Common myeloid progenitor, CD34-positive (primary cell): ENCODE data around the gene BRINP1. TPM values are rescaled to one million over a fixed set of nuclear protein-coding genes. Genes with fewer than 3 reads are reported as not detected.
A peak's percentile ranks its signal among the peaks of the same experiment; 100 is the strongest.

Experiments
- CTCF ChIA-PET: fragments of 350-600 bp; sonication (Branson Sonifier 250); formaldehyde crosslinking; loops from one replicate; lab custom pipeline; 2021; ENCODE audit warnings: antibody characterized with exemption; lab: Charles Lee
- POLR2A ChIA-PET: fragments of 350-600 bp; sonication (Branson Sonifier 250); formaldehyde crosslinking; loops from one replicate; lab custom pipeline; 2021; ENCODE audit warnings: antibody characterized with exemption; lab: Charles Lee
- DNase-seq, 3 donors: peaks; one replicate each; pipeline versions ENCODE4 v3.0.0 to v3.0.0-alpha.2; 2013
- H3K27ac ChIP-seq, 2 experiments: 1 replicate in 1 of 2; 2 replicates in 1 of 2; pipeline ENCODE4 v1.7.0; 2013; ENCODE audit warnings: inconsistent platforms in 2 of 2, low read length in 2 of 2, mild to moderate bottlenecking in 2 of 2, low read depth in 1 of 2, moderate library complexity in 1 of 2; ENCODE audit not compliant: severe bottlenecking in 2 of 2, insufficient read depth in 1 of 2, poor library complexity in 1 of 2
- H3K27me3 ChIP-seq, 5 experiments: replicated peaks in 2 of 5; 1 replicate in 3 of 5; 2 replicates in 2 of 5; pipeline versions ENCODE4 v1.6.1 to v1.7.0; 2013; ENCODE audit warnings: low read length in 4 of 5, mild to moderate bottlenecking in 2 of 5, moderate library complexity in 2 of 5, inconsistent platforms in 1 of 5; ENCODE audit not compliant: insufficient read depth in 5 of 5, control insufficient read depth in 4 of 5
- H3K36me3 ChIP-seq, 4 experiments: 1 replicate in 2 of 4; 2 replicates in 2 of 4; pipeline versions ENCODE4 v1.6.1 to v1.7.0; 2013; ENCODE audit warnings: low read length in 3 of 4, control low read depth in 1 of 4, mild to moderate bottlenecking in 1 of 4; ENCODE audit not compliant: control insufficient read depth in 4 of 4, insufficient read depth in 4 of 4
- H3K4me1 ChIP-seq, 4 experiments: 1 replicate in 3 of 4; 2 replicates in 1 of 4; pipeline versions ENCODE4 v1.6.1 to v1.7.1; 2013; ENCODE audit warnings: low read length in 3 of 4, mild to moderate bottlenecking in 3 of 4, control low read depth in 1 of 4, inconsistent platforms in 1 of 4, moderate library complexity in 1 of 4; ENCODE audit not compliant: control insufficient read depth in 4 of 4, insufficient read depth in 4 of 4; ENCODE audit errors: control extremely low read depth in 1 of 4
- H3K4me3 ChIP-seq, 7 experiments: 1 replicate in 4 of 7; 2 replicates in 3 of 7; pipeline versions ENCODE4 v1.5.1 to v1.7.0; 2013; ENCODE audit warnings: mild to moderate bottlenecking in 7 of 7, low read length in 6 of 7, moderate library complexity in 6 of 7, inconsistent platforms in 2 of 7, low read depth in 2 of 7, control low read depth in 1 of 7; ENCODE audit not compliant: insufficient read depth in 4 of 7, control insufficient read depth in 1 of 7; ENCODE audit errors: extremely low read depth in 1 of 7
- H3K9me3 ChIP-seq, 5 experiments: 1 replicate in 4 of 5; 2 replicates in 1 of 5; pipeline versions ENCODE4 v1.6.1 to v1.7.1; 2013; ENCODE audit warnings: low read length in 4 of 5, mild to moderate bottlenecking in 2 of 5, inconsistent platforms in 1 of 5, low read depth in 1 of 5, moderate library complexity in 1 of 5; ENCODE audit not compliant: control insufficient read depth in 4 of 5, insufficient read depth in 2 of 5; ENCODE audit errors: control extremely low read depth in 1 of 5
- WGBS: methylation state at CpG from one replicate; pipeline ENCODE4 v1.1.5; 2013; ENCODE audit not compliant: insufficient coverage; 5-methylcytosine and 5-hydroxymethylcytosine counted together
- polyA plus RNA-seq: library from polyadenylated mRNA; unstranded; fragments of 120-200 nt; gene quantifications from one replicate; pipeline ENCODE4 v1.2.1, GENCODE V29; 2013

Gene BRINP1
- not detected for polyA plus RNA-seq

DNA sequence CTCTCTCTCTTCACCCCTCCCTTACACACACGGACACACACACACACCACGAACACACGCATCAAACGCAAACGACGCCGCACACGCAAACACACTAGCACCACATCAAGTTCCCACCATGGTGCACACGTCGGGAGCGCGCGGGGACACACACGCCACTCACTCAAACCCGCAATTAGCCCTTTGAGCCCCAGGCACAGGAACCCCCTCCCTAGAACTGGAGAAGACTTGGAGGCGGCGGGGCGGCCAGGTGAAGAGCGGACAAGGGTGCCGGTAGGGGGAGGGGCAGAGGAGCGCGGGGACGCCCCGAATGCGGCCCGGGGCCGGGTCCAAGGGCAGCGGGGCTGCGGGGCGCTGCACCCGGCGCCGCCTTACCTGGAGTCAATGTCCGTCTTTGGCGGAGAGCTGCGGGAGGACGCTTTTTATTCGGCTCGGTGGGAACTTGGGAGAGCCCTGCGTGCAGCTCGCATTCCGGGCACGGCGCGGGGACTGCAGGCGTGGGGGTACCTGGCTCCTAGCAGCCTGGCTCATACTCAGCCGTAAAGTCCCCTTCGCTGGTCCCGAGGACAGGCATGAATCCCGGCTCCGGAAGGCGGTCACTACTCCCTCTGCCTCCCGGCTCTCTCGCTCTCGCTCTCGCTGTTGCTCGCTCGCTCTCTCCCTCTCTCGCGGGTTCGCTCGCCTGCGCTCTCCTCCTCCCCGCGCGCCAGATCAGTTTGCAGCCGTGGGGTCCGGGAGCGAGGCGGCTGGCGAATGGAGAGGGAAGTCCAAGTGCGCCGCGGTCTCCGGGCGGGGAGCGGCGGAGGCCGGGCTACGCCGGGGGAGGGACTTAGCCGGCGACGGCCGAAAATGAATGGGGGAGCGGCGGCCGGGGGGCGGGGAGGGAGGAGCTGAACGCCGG lies at the start of gene BRINP1:
TSS of gene BRINP1 (minus strand) at position 755 of the 901 bp plus-strand sequence. CDS start 56,080 bp downstream, outside the sequence.
- WGBS: 2% methylated on average over 68 of the region's 91 CpGs
- DNase-seq: peak in 2 of 3 donors; percentile 1 to 4
- CTCF ChIA-PET: no interaction called here
- H3K4me1 ChIP-seq: peaks cover 0 to 9% (median 2%) of the 10 kb centered on the region in 4 experiments
- no peaks in the 10 kb centered on the region for H3K9me3 ChIP-seq
- POLR2A ChIA-PET: no interaction called here
- H3K36me3 ChIP-seq: no peaks in the 10 kb centered on the region
- peak within 1 kb of the TSS in 4 of 7 experiments; percentile 15 to 46 (median 32) for H3K4me3 ChIP-seq
- H3K27ac ChIP-seq: no peak within 1 kb of the TSS
- H3K27me3 ChIP-seq: peaks cover 11 to 55% (median 29%) of the 10 kb centered on the region in 5 experiments

DNA sequence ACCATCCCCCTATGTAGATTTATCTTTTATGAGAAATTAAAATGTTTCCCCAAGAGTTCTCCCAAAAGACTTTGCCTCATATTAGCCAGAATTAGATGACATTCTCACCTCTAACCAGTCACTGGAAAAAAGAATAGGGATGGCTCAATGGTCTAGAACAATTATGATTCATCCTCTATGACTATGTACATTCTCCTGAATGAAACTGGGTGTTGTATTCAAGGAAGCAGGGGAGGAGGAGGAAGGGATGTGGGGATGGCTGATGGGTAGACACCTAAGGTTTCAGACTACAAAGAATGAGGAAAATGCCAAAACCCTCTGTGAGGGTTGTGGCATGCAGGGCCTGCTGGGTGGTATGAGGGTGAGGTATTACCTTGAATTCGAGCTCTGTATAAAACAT lies 49.5 kb upstream of the BRINP1 start:
- H3K27ac ChIP-seq: no peak overlapping the region
- CTCF ChIA-PET: no interaction called here
- H3K36me3 ChIP-seq: no peaks in the 10 kb centered on the region
- no CpG with 5 or more reads among the region's 1 CpG for WGBS
- H3K4me3 ChIP-seq: no peak overlapping the region
- no peaks in the 10 kb centered on the region for H3K9me3 ChIP-seq
- no peaks in the 10 kb centered on the region for H3K27me3 ChIP-seq
- POLR2A ChIA-PET: no interaction called here
- H3K4me1 ChIP-seq: no peaks in the 10 kb centered on the region
- no peak for DNase-seq

- Histone ChIP-seq H3K4me3 (no peak overlapping the region), H3K27ac (no peak overlapping the region), H3K27me3 (no peaks in the 10 kb centered on the region), H3K4me1 (no peaks in the 10 kb centered on the region), H3K36me3 (no peaks in the 10 kb centered on the region), H3K9me3 (no peaks in the 10 kb centered on the region)
- CTCF ChIA-PET: no interaction called here
- DNase-seq: no peak
- POLR2A ChIA-PET: no interaction called here
Observed at GRCh38 chr9:119416793-119417192, 47.6 kb upstream of the BRINP1 start.

- H3K27ac ChIP-seq: no peak overlapping the region
- H3K36me3 ChIP-seq: no peaks in the 10 kb centered on the region
- no peak for DNase-seq
- H3K4me1 ChIP-seq: no peaks in the 10 kb centered on the region
- ChIA-PET POLR2A (no interaction called here), CTCF (no interaction called here)
- no peaks in the 10 kb centered on the region for H3K27me3 ChIP-seq
- 89% methylated on average over 3 of the region's 4 CpGs for WGBS
- no peaks in the 10 kb centered on the region for H3K9me3 ChIP-seq
- H3K4me3 ChIP-seq: no peak overlapping the region
Observed at GRCh38 chr9:119412399-119412798, 43.2 kb upstream of the BRINP1 start.

GRCh38 chr9:119409552-119409951 lies 40.3 kb upstream of the BRINP1 start:
- Histone ChIP-seq H3K36me3 (no peaks in the 10 kb centered on the region), H3K27me3 (no peaks in the 10 kb centered on the region), H3K27ac (no peak overlapping the region), H3K4me3 (no peak overlapping the region), H3K4me1 (no peaks in the 10 kb centered on the region), H3K9me3 (no peaks in the 10 kb centered on the region)
- POLR2A ChIA-PET: no interaction called here
- CTCF ChIA-PET: no interaction called here
- 100% methylated on average over 2 of the region's 3 CpGs for WGBS
- no peak for DNase-seq

GRCh38 chr9:119400606-119401005 lies 31.4 kb upstream of the BRINP1 start:
- DNase-seq: no peak
- ChIA-PET POLR2A (no interaction called here), CTCF (no interaction called here)
- WGBS: 0% methylated on average over 1 of the region's 2 CpGs
- Histone ChIP-seq H3K27me3 (no peaks in the 10 kb centered on the region), H3K27ac (no peak overlapping the region), H3K9me3 (no peaks in the 10 kb centered on the region), H3K4me3 (no peak overlapping the region), H3K4me1 (no peaks in the 10 kb centered on the region), H3K36me3 (no peaks in the 10 kb centered on the region)

DNA sequence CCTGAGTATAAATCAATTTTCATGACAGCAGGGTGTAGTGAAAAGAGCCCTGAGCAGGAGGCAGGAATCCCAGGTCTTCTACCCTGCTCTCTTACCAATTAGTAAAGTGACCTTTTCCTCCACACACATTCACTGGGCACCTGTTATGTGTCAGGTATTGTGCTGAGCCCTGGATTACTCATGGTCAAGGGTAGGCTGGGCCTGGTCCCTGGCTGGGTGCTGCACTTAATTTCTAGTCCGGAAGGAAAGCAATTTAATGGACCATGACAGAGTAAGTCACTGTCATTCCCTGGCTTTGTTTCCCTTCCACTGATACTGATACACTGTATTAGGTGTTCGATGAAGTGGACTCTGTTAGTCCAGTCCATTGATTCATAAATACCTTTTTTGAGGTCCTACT lies 29.1 kb upstream of the BRINP1 start:
- Histone ChIP-seq H3K9me3 (no peaks in the 10 kb centered on the region), H3K4me1 (no peaks in the 10 kb centered on the region), H3K36me3 (no peaks in the 10 kb centered on the region), H3K27ac (no peak overlapping the region), H3K4me3 (no peak overlapping the region), H3K27me3 (no peaks in the 10 kb centered on the region)
- no peak for DNase-seq
- POLR2A ChIA-PET: no interaction called here
- 86% methylated on average over 2 of the region's 2 CpGs for WGBS
- CTCF ChIA-PET: no interaction called here
